Psoas muscle (tissue), 8 donors: ENCODE measurements around the gene NGB. TPM values are rescaled to one million over a fixed set of nuclear protein-coding genes. Genes with fewer than 3 reads are reported as not detected.
A peak's percentile ranks its signal among the peaks of the same experiment; 100 is the strongest.

Experiments used
- ATAC-seq, 4 donors: fragments of 200-7000 bp; cut with Tn5 transposase; one replicate each; pipeline ENCODE4 v1.9.1; 2020; ENCODE audit warnings: moderate library complexity in 3 of 4, mild to moderate bottlenecking in 2 of 4
- DNase-seq, 2 donors: peaks; one replicate each; pipeline ENCODE4 v3.0.0-alpha.2; 2020
- H3K27ac ChIP-seq: fragments of 200-600 bp; one replicate; pipeline ENCODE4 v1.8.0; 2022
- H3K27me3 ChIP-seq, 3 donors: fragments of 200-600 bp in 1 of 3; one replicate each; pipeline versions ENCODE4 v1.6.1 to v1.8.0; 2013 to 2022; ENCODE audit warnings: low read length in 2 of 3, mild to moderate bottlenecking in 2 of 3, moderate library complexity in 1 of 3; ENCODE audit not compliant: insufficient read depth in 3 of 3
- H3K36me3 ChIP-seq, 2 donors: fragments of 200-600 bp in 1 of 2; one replicate each; pipeline versions ENCODE4 v1.6.1 to v1.8.0; 2013 to 2022; ENCODE audit warnings: low read depth in 1 of 2, mild to moderate bottlenecking in 1 of 2, moderate library complexity in 1 of 2; ENCODE audit not compliant: insufficient read depth in 1 of 2
- H3K4me1 ChIP-seq: fragments of 200-600 bp; one replicate; pipeline ENCODE4 v1.8.0; 2022
- H3K4me3 ChIP-seq: fragments of 200-600 bp; one replicate; pipeline ENCODE4 v1.8.0; 2022; ENCODE audit warnings: mild to moderate bottlenecking
- H3K9me3 ChIP-seq: fragments of 200-600 bp; one replicate; pipeline ENCODE4 v1.8.0; 2022
- whole genome bisulfite sequencing, 3 donors: extraction: QIAGEN DNeasy Blood & Tissue Kit; methylation state at CpG; one replicate each; pipeline versions ENCODE4 v1.1.6 to v1.1.7; 2013; 5-methylcytosine and 5-hydroxymethylcytosine counted together
- intact Hi-C, 2 donors: fragments of 100-400 bp; cut with DNase I; formaldehyde crosslinking; loops; one replicate each; pipeline versions ENCODE4 v1.11.0 to v1.14.2; 2022
- polyA plus RNA-seq, 3 donors: library from polyadenylated mRNA; stranded (reverse); fragments of 200-250 nt; gene quantifications; one replicate each; pipeline ENCODE4 v1.2.3, GENCODE V29; 2013
- total RNA-seq, 4 donors: library from RNA; stranded (reverse); fragmentation: NEBNext Ultra II Directional in 2 of 4; extraction: Animal tissue kit (Norgen Biotek cat#: 25700) in 2 of 4; gene quantifications; one replicate each; pipeline versions ENCODE4 v1.2.1 to v1.2.4, GENCODE V29; 2021 to 2023
- TF ChIP-seq, protein P1 (sequence below): fragments of 200-600 bp; IDR thresholded peaks from one replicate; pipeline ENCODE4 v1.8.0; 2022; ENCODE audit warnings: antibody characterized with exemption
- donor health status: healthy with polysubstance abuse.
- donor health status: DM: no; HTN: no; CAD: no; lungs with moderate emphysema.
- donor health status: Bipolar disorder and iron deficiency.
- donor health status: healthy.
- donor health status: DM: yes; HTN: yes; CAD: no.
- donor health status: DM: no; HTN: no; CAD: no.
- donor health status: DM: no; HTN: no; CAD: no.
- donor health status: DM: yes; HTN: yes; CAD: no.

NGB gene
- total and polyA plus RNA-seq, 7 donors = 0.01 TPM; not detected in 6

DNA sequence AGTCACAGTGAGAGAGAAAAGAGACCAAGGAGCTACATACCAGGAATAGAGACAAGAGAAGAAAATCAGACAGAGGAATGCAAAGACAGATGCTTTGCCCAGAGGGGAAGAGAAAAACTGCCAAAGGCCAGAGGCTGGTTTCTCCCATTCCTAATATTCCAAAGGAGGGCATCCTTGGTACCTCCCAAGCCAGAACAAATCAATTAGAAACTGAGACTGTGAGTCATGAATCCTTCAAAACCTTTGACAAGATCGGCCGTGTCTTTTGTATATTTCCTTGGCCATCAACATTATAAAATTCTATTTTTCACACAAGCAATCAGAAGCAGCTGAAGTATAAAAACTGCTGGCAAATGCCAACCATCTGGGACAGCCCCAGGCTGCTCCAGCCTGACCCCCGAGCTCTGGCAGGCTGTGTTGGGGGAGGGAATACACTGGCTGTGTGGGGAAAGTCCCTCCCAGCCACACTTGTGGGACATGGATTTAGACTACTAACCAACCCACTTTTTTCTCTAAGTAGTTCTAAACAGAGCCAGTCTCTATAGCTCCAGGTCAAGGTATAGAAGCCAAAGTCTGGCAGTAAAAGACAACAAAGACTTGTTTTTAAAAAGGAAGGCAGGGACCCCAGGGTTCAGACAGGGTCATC is 36.0 kb upstream of the NGB start:
- Histone ChIP-seq H3K4me3 (no peak overlapping the region), H3K36me3 (peaks cover 3 to 15% of the 10 kb centered on the region in 2 donors), H3K9me3 (no peaks in the 10 kb centered on the region), H3K27ac (peak overlapping the region; percentile 92), H3K27me3 (no peaks in the 10 kb centered on the region), H3K4me1 (peaks cover 74% of the 10 kb centered on the region)
- no peak for DNase-seq
- WGBS, 3 donors = 19 to 25% (median 21%) methylated on average over 3 of the region's 3 CpGs
- TF ChIP-seq, protein P1, sequence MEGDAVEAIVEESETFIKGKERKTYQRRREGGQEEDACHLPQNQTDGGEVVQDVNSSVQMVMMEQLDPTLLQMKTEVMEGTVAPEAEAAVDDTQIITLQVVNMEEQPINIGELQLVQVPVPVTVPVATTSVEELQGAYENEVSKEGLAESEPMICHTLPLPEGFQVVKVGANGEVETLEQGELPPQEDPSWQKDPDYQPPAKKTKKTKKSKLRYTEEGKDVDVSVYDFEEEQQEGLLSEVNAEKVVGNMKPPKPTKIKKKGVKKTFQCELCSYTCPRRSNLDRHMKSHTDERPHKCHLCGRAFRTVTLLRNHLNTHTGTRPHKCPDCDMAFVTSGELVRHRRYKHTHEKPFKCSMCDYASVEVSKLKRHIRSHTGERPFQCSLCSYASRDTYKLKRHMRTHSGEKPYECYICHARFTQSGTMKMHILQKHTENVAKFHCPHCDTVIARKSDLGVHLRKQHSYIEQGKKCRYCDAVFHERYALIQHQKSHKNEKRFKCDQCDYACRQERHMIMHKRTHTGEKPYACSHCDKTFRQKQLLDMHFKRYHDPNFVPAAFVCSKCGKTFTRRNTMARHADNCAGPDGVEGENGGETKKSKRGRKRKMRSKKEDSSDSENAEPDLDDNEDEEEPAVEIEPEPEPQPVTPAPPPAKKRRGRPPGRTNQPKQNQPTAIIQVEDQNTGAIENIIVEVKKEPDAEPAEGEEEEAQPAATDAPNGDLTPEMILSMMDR = no peak
- peak in 1 of 4 donors; percentile 50 for ATAC-seq
- intact Hi-C loops = no loop called here

DNA sequence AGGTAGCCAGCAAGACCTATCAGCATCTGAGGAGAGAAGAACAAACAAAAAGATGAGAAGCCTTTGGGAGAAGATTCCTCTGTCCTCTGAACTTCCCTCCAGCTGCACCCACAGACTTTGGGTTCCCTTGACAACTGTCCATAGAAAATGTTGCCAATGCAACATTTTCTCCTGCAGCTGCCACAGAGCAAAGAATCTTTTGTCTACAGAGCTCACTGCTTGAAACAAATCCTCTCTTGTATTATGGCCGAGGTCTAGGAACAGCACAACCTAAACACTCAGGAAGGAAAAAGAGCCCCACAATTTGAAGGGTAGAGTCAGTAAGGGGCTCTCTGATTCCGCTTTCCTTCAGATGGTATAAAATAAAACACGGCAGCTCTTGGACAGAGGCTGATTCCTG is 35.4 kb upstream of the NGB start:
- Histone ChIP-seq H3K4me1 (peaks cover 74% of the 10 kb centered on the region), H3K36me3 (peaks cover 3 to 15% of the 10 kb centered on the region in 2 donors), H3K9me3 (no peaks in the 10 kb centered on the region), H3K27ac (peak overlapping the region; percentile 92), H3K4me3 (no peak overlapping the region), H3K27me3 (no peaks in the 10 kb centered on the region)
- DNase-seq (no peak), ATAC-seq (no peak)
- WGBS, 3 donors = 44 to 57% (median 47%) methylated on average over 3 of the region's 3 CpGs
- TF ChIP-seq, protein P1 = no peak
- intact Hi-C loops = no loop called here

DNA sequence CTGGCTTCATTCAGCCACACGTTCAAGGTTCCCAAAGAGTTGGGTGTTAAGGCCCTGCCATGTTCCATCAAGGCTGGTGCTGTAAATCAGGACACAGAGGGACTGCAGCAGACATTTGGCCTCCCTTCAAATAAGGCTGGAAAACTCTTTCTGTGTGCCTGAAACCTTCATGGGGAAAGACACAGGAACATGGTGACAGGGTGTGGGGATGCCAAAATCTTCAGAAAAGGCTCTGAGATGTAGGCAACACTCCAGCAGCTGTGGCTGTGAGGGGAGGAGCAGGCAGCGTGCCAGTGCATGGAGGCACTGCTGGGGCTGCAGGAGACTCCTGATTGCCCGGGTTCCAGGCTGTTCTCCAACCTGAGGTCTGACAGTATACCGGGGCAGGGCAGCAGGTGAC is 34.7 kb upstream of the NGB start:
- TF ChIP-seq, protein P1 = no peak
- 30 to 63% (median 32%) methylated on average over 4 of the region's 4 CpGs for WGBS, 3 donors
- Histone ChIP-seq H3K4me3 (no peak overlapping the region), H3K27ac (peak overlapping the region; percentile 92), H3K9me3 (no peaks in the 10 kb centered on the region), H3K4me1 (peaks cover 74% of the 10 kb centered on the region), H3K27me3 (no peaks in the 10 kb centered on the region), H3K36me3 (peaks cover 3 to 17% of the 10 kb centered on the region in 2 donors)
- intact Hi-C loops = no loop called here
- DNase-seq (no peak), ATAC-seq (no peak)

DNA sequence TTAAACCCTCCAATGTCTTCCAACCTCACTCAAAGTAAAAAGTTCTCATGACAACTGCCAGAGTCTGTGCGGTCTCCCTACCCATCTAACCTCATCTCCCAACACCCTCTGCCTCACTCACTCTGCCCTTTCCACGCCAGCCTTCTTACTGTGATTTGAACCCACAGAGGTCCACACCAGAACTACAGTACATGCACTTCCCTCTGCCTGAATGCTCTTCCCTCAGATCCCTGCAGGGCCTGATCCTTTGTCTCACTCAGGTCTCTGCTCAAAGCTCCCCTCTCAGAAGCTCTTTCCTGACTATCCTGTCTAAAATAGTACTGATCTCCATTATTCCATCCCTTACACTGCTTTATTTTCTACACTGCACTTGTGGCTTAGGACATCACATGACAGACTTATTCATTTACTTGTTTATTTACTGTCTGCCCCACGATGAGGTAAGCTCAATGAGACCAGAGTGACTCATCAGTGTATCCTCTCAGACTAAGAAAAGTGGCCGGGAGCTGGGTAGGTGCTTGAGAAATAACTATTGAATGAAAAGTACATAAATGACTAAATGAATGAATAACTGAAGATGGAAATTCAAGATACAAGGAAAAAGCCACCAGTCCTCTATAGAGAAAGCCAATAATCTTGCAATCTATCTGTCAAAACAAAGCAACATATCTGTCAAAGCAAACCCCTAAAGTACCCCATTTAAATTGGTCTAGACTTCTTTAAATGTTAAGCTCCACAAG is 32.6 kb upstream of the NGB start:
- H3K9me3 ChIP-seq = no peaks in the 10 kb centered on the region
- intact Hi-C loops = no loop called here
- WGBS, 3 donors = 44 to 52% (median 47%) methylated on average over 4 of the region's 4 CpGs
- ATAC-seq (peak; percentile 87 to 95 (median 93)), DNase-seq (no peak)
- TF ChIP-seq, protein P1 = no peak
- peaks cover 3 to 37% of the 10 kb centered on the region in 2 donors for H3K36me3 ChIP-seq
- peaks cover 69% of the 10 kb centered on the region for H3K4me1 ChIP-seq
- H3K27me3 ChIP-seq = no peaks in the 10 kb centered on the region
- H3K4me3 ChIP-seq = peak overlapping the region; percentile 48
- H3K27ac ChIP-seq = peak overlapping the region; percentile 92
